Activated CD8-positive, alpha-beta T cell treated with anti-CD3 and anti-CD28 coated beads, Interleukin-2, amount 10 ng/mL, durations not matched to agents 7 days and 5 days (primary cell): ENCODE measurements around the gene ATP2A3. TPM values are rescaled to one million over a fixed set of nuclear protein-coding genes. Genes with fewer than 3 reads are reported as not detected.

Experiments used
- ATAC-seq: fragments of 150-1000 bp; cut with Tn5 transposase; one replicate; pipeline ENCODE4 v1.10.0; 2021; ENCODE audit warnings: moderate library complexity
- CTCF ChIA-PET: fragments of 350-600 bp; sonication (Branson Sonifier 250); formaldehyde crosslinking; loops from one replicate; lab custom pipeline; 2021; ENCODE audit warnings: antibody characterized with exemption; lab: Charles Lee
- POLR2A ChIA-PET: fragments of 350-600 bp; sonication (Branson Sonifier 250); formaldehyde crosslinking; loops from one replicate; lab custom pipeline; 2021; ENCODE audit warnings: antibody characterized with exemption; lab: Charles Lee
- DNase-seq: peaks from one replicate; pipeline ENCODE4 v3.0.0-alpha.2; 2020
- H3K27ac Mint-ChIP-seq: one replicate; pipeline ENCODE4 v1.8.0; 2021; ENCODE audit warnings: mild to moderate bottlenecking, mixed read lengths
- H3K27me3 Mint-ChIP-seq: one replicate; pipeline ENCODE4 v1.8.0; 2021; ENCODE audit warnings: low read depth, mixed read lengths
- H3K36me3 Mint-ChIP-seq: one replicate; pipeline ENCODE4 v1.8.0; 2021; ENCODE audit warnings: low read depth, mixed read lengths
- H3K4me1 Mint-ChIP-seq: one replicate; pipeline ENCODE4 v1.8.0; 2021; ENCODE audit warnings: low read depth, mixed read lengths
- H3K4me3 Mint-ChIP-seq: one replicate; pipeline ENCODE4 v1.8.0; 2021; ENCODE audit warnings: mild to moderate bottlenecking, mixed read lengths
- H3K9me3 Mint-ChIP-seq: one replicate; pipeline ENCODE4 v1.8.0; 2022; ENCODE audit warnings: mixed read lengths; ENCODE audit not compliant: insufficient read depth
- total RNA-seq, 2 experiments: library from RNA; stranded (reverse); gene quantifications; one replicate each; pipeline ENCODE4 v1.2.3, GENCODE V29; 2021

Gene ATP2A3
- 100 to 1,000 TPM; 341 to 354 TPM for total RNA-seq

DNA sequence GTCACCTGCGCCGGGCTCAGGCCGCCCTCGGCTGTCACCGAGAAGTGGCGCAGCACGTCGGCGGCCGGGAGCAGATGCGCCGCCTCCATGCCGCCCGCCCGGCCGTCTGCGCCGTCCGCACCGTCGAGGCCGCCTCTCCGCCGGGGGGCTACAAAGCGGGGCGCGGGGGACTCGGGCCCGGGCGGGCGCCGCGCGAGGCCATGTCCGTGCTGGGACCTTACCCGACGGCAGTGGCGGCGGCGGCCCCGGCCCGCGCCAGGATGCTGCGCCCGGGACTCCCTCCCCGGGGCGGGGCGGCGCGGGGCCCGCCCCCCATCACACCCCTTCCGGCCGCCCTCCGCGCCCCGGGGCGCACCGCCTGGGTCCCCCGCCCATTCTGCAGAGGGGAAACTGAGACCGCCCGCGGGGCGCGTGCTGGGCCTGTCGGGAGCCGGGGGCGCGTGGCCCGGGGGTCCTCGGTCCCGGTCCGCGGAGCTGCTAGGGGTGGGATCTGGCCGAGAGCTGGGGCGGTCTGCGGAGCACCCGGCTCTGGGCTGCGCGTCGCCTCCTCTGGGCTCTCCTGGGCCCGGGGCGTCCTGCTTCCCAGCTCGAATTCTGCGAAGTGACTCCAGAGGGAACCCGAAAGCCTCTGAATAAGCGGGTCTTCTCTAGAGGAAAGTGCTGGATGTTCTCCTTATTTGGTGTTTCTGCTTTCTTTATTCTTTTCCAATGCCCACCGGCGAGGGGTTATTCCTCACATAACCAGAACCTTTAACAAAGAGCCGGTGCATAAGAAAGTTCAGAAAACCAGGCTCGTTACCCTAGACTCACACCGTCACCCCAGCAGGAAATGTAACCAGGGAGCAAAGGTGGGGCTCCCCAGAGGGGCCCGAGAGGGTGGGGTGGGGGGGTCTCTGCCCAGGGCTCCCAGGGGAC is at the start of gene ATP2A3:
ATP2A3 (minus strand) TSS at position 235 of the 915 bp plus-strand sequence; CDS start at position 89, 146 bp downstream.
- ChIA-PET CTCF (interaction anchor here (0.9 to 4.1 kb wide), 12 partner anchors 15 to 118 kb away, joined by 3 to 47 read pairs (median 4); partner anchors contain the start of genes NCBP3 and P2RX1), POLR2A (interaction anchor here (0.6 to 2.2 kb wide), 12 partner anchors 8 to 179 kb away, joined by 3 to 9 read pairs (median 5); partner anchors contain the start of genes CYB5D2, NCBP3, P2RX1 and ZZEF1)
- Mint-ChIP-seq H3K27ac (peak within 1 kb of the TSS; percentile 94), H3K9me3 (no peaks in the 10 kb centered on the region), H3K27me3 (no peaks in the 10 kb centered on the region), H3K4me3 (peak within 1 kb of the TSS; percentile 90), H3K36me3 (peaks cover 29% of the 10 kb centered on the region), H3K4me1 (peaks cover 49% of the 10 kb centered on the region)
- ATAC-seq, result peak; percentile 76
- DNase-seq, result peak; percentile 83

DNA sequence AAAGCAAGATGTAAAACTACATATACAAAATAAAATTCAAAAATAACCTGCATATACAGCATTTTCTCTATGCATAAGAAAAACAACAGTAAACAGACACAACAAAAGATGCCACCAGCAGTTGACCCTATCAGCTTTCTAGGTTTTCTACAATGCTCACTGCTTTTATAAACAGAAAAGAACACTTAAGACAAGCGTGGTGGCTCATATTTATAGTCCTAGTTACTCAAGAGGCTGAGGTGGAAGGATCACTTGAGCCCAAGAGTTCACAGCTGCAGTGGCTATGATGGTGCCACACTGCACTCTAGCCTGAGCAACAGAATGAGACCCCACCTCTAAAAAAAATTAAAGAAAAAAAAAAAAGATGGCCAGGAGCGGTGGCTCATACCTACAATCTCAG is 46.5 kb upstream of the ATP2A3 start:
- CTCF ChIA-PET, result interaction anchor here (1.9 kb wide), 1 partner anchor 64 kb away, joined by 5 read pairs; no protein-coding TSS in a partner anchor
- H3K27ac Mint-ChIP-seq, result no peak overlapping the region
- no peak overlapping the region for H3K4me3 Mint-ChIP-seq
- H3K36me3 Mint-ChIP-seq, result peaks cover 52% of the 10 kb centered on the region
- no peaks in the 10 kb centered on the region for H3K4me1 Mint-ChIP-seq
- ATAC-seq, result no peak
- POLR2A ChIA-PET, result no interaction called here
- no peaks in the 10 kb centered on the region for H3K27me3 Mint-ChIP-seq
- H3K9me3 Mint-ChIP-seq, result no peaks in the 10 kb centered on the region
- DNase-seq, result no peak

DNA sequence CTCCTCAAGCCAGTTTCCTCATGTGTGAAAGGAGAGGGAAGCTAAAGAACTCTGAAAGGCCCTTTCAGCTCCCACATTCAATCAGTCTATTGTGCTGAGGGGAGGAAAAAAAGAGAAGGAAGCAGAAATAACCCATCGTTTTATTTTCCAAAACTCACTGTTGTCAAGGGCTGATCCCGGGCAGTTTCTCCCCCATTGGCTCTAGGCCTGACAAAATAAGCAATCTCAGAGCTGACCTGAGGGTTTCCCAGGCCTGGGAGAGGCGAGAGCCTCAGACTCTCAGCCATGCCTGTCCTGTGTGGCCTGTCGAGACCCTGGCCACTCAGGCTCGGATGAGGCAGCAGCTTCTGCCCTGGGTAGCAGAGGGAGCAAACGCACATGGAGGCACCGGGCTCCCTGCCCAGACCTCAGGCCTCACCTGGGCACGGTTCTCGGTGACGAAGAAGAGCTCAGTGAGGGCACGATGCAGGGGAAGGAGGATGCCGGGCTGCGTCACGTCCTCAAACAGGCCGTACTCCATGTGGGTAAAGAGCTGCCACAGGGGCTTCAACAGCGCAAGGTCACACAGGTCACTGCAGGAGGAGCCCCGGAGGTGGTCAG is 45.0 kb upstream of the ATP2A3 start:
- no peak overlapping the region for H3K27ac Mint-ChIP-seq
- no peaks in the 10 kb centered on the region for H3K9me3 Mint-ChIP-seq
- peaks cover 43% of the 10 kb centered on the region for H3K36me3 Mint-ChIP-seq
- H3K4me3 Mint-ChIP-seq, result no peak overlapping the region
- H3K27me3 Mint-ChIP-seq, result no peaks in the 10 kb centered on the region
- DNase-seq (peak; percentile 12), ATAC-seq (no peak)
- peaks cover 3% of the 10 kb centered on the region for H3K4me1 Mint-ChIP-seq
- ChIA-PET POLR2A (no interaction called here), CTCF (interaction anchor here (0.9 to 1.6 kb wide), 3 partner anchors 44 to 109 kb away, joined by 3 to 5 read pairs (median 4); no protein-coding TSS in a partner anchor)

DNA sequence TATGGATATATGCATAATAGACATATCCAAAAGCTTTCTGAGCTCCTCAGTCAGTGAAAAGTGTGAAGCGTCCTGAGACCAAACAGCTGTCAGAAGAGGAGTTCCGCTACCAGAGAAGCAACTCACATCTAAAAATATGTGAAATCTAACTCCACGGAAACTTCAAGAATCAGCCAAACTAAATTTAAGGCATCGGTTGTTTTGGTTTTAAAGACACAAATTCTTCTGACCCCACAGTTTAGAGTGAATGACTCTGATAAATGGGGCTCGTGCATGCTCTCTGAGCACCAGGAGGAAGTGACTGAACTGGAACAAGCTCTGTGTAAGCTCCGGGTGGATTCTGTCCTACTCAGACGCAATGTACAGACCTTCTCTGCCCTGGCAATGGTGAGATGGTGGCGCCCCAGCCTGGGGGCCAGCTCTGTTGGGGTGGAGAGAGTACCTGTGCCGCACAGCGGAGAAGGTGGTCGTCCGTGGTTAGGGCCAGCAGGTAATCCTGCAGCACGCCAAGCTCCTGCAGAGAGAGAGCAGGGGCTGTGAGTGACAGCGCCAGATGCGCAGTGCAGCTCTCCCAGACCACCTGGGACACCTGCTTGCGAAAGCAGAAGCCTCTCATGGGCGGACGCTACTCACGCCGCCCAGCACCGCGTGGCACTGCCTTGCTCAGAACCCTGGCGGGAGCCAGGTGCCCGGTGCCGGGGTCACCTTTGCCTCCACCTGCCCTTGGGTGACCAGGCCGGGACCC is 44.4 kb upstream of the ATP2A3 start:
- Mint-ChIP-seq H3K4me1 (peaks cover 3% of the 10 kb centered on the region), H3K36me3 (peaks cover 36% of the 10 kb centered on the region), H3K4me3 (no peak overlapping the region), H3K27me3 (no peaks in the 10 kb centered on the region), H3K9me3 (no peaks in the 10 kb centered on the region), H3K27ac (no peak overlapping the region)
- CTCF ChIA-PET, result interaction anchor here (0.7 to 5.2 kb wide), 6 partner anchors 9 to 95 kb away, joined by 3 to 69 read pairs (median 4); partner anchors contain the start of gene P2RX1
- DNase-seq (peak; percentile 17), ATAC-seq (no peak)
- POLR2A ChIA-PET, result no interaction called here

DNA sequence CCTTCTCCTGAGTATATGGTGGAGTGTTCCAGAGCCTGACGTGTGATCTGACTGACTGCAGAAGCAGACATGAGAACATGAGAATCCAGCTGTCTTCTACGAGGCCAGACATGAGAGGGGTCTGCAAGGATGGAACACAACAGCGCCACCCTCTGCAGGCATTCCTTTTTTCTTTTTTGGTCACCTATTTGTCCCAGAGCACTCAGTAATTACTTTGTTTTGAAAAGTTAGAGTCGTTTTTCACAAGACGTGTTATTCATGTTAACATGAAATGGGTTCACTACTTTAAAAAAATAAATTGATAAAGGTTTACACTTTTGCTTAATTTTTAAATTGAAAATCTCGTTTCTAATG is 43.8 kb upstream of the ATP2A3 start:
- DNase-seq, result peak; percentile 18
- H3K27me3 Mint-ChIP-seq, result no peaks in the 10 kb centered on the region
- no peak overlapping the region for H3K4me3 Mint-ChIP-seq
- peaks cover 3% of the 10 kb centered on the region for H3K4me1 Mint-ChIP-seq
- ATAC-seq, result no peak
- ChIA-PET POLR2A (no interaction called here), CTCF (interaction anchor here (0.7 to 5.2 kb wide), 5 partner anchors 10 to 93 kb away, joined by 3 to 69 read pairs (median 4); partner anchors contain the start of gene P2RX1)
- H3K9me3 Mint-ChIP-seq, result no peaks in the 10 kb centered on the region
- H3K36me3 Mint-ChIP-seq, result peaks cover 33% of the 10 kb centered on the region
- no peak overlapping the region for H3K27ac Mint-ChIP-seq

DNA sequence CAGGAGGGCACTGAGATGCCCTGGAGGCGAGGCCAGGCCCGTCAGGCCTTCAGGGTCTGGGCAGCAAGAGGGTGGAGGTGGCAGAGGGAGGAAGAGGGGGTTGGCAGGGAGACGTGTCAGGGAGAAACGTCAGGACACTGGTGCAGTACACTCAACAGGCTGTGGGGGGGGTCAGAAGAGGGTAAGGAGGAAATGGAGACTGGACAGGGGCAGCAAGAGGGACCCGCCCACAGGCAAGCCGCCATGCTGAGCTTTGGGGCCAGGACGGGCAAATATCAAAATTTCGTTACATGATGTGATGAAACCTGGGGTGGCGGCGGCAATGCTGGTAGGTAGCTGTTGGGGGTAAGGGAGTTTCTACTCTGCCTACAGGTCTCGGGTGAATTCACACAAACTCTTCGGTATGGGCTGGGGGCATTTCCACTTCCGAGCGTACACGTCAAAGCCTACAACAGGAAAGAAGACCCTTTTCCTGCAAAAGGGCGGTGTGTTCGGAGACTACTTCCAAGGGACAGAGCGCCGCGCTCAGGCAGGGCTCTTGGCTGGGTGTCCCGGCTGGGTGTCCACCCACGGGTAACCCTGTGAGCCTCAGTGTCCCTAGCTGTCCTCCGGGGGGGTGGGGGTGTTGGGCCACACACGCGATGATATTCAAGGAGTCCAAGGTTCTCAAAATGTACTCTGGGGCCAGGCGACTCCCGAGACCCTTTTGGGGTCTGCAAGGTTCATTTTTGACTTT is 43.3 kb upstream of the ATP2A3 start:
- peak; percentile 18 for DNase-seq
- ChIA-PET CTCF (interaction anchor here (1.2 to 5.2 kb wide), 3 partner anchors 10 to 93 kb away, joined by 3 to 69 read pairs (median 4); partner anchors contain the start of gene P2RX1), POLR2A (no interaction called here)
- H3K4me1 Mint-ChIP-seq, result peaks cover 3% of the 10 kb centered on the region
- no peak overlapping the region for H3K27ac Mint-ChIP-seq
- H3K27me3 Mint-ChIP-seq, result no peaks in the 10 kb centered on the region
- no peak for ATAC-seq
- peaks cover 31% of the 10 kb centered on the region for H3K36me3 Mint-ChIP-seq
- no peaks in the 10 kb centered on the region for H3K9me3 Mint-ChIP-seq
- no peak overlapping the region for H3K4me3 Mint-ChIP-seq

DNA sequence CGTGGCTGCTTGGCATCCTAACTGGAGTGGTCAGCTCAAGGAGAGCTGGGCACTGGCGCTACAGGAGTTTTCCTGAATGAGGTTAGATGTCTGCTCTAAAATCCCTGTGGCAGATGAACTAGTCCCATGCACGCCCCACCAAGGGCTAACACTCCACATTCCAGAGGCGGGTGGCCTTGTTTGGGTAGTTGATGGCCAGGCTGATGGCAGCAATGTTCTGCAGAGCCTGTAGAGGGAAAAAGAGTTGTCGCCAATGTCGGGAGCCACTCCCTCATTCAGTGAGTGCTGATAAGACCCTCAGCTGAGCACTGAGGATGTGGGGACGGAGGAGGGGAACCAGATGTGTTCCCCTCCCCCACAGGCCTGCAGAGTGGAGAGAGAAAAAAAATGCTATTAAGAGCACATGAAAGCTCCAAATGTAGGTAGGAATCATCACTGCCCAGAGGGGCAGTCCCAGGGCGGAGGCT is 42.5 kb upstream of the ATP2A3 start:
- CTCF ChIA-PET, result interaction anchor here (5.2 to 6.6 kb wide), 2 partner anchors 42 to 92 kb away, joined by 47 to 69 read pairs; partner anchors contain the start of genes ATP2A3 and P2RX1

DNA sequence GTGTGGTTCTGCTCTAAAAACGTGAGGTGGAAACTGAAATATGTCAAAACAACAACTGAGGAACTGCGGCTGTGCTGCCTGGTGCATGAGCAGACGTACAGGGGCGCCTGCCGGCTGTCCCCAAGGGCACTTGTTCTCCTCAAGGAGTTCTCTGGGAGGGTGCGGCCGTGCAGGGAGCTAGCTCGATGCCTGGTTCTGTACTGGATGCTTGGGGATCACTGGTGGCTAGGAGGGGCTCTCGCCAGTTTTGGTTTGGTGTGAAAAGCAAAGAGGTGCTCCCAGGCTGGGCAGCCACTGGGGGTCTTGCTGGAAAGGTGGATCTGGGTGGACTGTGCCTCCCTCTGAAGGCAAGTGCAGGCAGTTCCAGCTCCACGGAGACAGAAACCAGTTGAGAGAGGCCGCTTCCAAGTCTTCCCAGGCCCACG is 41.9 kb upstream of the ATP2A3 start:
- ChIA-PET CTCF (interaction anchor here (5.2 to 6.6 kb wide), 2 partner anchors 41 to 91 kb away, joined by 47 to 69 read pairs; partner anchors contain the start of genes ATP2A3 and P2RX1), POLR2A (no interaction called here)
- Mint-ChIP-seq H3K4me1 (peaks cover 3% of the 10 kb centered on the region), H3K4me3 (no peak overlapping the region), H3K36me3 (peaks cover 29% of the 10 kb centered on the region), H3K27ac (no peak overlapping the region), H3K9me3 (no peaks in the 10 kb centered on the region), H3K27me3 (no peaks in the 10 kb centered on the region)
- ATAC-seq (no peak), DNase-seq (peak; percentile 18)

More for the DNA sequence above, 42.5 kb upstream of the ATP2A3 start:
- Mint-ChIP-seq H3K27ac (no peak overlapping the region), H3K36me3 (peaks cover 29% of the 10 kb centered on the region), H3K4me1 (peaks cover 3% of the 10 kb centered on the region), H3K9me3 (no peaks in the 10 kb centered on the region), H3K27me3 (no peaks in the 10 kb centered on the region), H3K4me3 (no peak overlapping the region)
- ATAC-seq (no peak), DNase-seq (peak; percentile 13)
- POLR2A ChIA-PET, result no interaction called here

DNA sequence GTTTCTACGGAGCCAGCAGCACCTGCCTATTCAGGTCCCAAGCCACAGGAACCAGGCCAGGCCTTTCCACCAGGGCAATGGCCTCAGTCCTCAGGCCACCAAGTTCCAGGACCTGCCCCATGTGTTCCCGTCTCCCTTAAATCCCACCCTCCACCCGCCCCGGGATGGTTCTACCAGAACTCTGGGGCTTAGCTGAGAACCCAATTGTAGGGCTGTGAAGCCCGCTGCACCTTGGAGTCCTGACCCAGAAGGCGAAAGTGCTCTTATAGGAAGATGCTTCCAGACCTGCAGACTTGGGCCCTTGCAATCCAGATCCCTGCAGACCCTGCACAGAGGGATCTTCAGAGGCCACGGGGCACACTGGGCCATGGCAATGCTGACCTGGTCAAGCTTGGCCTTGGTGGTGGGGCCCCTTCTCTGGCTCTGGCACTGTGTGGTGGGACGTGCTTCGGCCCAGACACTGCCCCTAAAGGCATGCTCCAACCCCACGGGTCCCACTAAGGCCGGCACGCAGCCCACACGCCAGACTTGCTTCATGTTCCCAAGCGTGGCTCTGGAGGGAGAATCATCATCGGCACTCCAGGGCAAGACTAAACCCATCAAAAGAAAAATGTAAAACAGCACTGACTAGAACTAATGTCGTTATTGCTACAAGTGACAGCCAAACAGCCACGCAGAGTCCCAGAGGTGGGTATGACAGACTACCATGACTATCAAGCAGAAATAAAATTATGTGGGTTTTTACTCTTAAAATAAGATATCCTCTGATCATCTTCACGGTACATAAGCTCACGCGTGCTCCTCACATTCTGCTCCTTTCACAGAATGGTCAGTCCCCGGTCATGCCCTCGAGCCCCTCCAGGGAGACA is 41.3 kb upstream of the ATP2A3 start:
- DNase-seq, result peak; percentile 19
- Mint-ChIP-seq H3K4me1 (peaks cover 3% of the 10 kb centered on the region), H3K27me3 (peaks cover 2% of the 10 kb centered on the region), H3K4me3 (no peak overlapping the region), H3K27ac (no peak overlapping the region), H3K36me3 (peaks cover 29% of the 10 kb centered on the region), H3K9me3 (no peaks in the 10 kb centered on the region)
- POLR2A ChIA-PET, result interaction anchor here (0.9 kb wide), 1 partner anchor 89 kb away, joined by 3 read pairs; the partner anchor contains the start of gene P2RX1
- no peak for ATAC-seq
- CTCF ChIA-PET, result interaction anchor here (0.8 to 6.6 kb wide), 9 partner anchors 10 to 160 kb away, joined by 3 to 69 read pairs (median 4); partner anchors contain the start of genes ATP2A3, NCBP3 and P2RX1
